Activated T-cell treated with anti-CD3 and anti-CD28 coated beads for 1 hour (primary cell): Measurements from ENCODE around the gene CCDC71L.

Experiments used
- DNase-seq: peaks from one replicate; pipeline ENCODE4 v3.0.0-alpha.2; 2020; ENCODE audit warnings: low read depth

CCDC71L gene

GRCh38 chr7:106625678-106626301, 35.2 kb downstream of the CCDC71L start:
- no peak for DNase-seq

DNA sequence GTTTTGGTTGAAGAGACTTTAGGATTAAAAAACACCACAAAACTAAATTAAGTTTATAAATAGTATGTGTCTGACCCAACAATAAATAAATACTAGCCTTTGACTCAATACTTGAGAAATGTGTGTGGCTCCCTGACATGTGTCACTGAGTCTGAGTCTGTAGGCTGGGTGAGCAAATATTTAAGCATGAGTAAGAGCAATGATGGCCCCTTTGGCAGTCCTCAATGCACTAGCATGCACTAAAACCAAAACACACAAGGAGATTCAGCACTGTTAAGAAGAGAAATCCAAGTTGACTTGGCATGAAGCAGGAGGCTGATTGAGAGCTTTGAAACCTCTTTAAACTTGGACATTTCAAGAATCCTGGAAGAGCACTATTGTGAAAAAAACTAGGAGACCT, 37.1 kb downstream of the CCDC71L start:
- DNase-seq, result no peak

- no peak for DNase-seq
Observed at GRCh38 chr7:106623315-106623660, 37.7 kb downstream of the CCDC71L start.

- no peak for DNase-seq
Observed at GRCh38 chr7:106622654-106623314, 38.2 kb downstream of the CCDC71L start.

- DNase-seq, result no peak
Observed at GRCh38 chr7:106621393-106622132, 39.4 kb downstream of the CCDC71L start.

- DNase-seq, result no peak
Observed at GRCh38 chr7:106620676-106621075, 40.3 kb downstream of the CCDC71L start.

DNA sequence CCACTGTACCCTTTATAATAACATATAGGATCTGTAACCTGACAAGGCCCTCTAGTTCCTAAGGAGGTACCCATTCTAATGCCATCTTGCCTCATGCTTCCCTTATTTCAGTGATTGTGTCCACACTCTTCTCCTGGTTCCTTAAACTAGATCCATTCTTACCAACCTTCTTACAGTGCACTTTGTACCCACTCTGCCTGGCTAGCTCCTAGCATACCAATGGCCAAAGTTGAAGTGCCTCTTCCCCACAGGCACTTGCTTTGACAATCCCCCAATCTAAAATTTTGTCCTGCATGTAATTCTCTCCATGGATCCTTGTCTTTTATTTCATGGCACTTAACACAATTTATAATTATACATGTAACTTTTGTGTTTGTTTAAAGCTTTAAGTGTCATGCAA, 40.9 kb downstream of the CCDC71L start:
- no peak for DNase-seq

GRCh38 chr7:106619213-106619612, 41.7 kb downstream of the CCDC71L start:
- no peak for DNase-seq

DNA sequence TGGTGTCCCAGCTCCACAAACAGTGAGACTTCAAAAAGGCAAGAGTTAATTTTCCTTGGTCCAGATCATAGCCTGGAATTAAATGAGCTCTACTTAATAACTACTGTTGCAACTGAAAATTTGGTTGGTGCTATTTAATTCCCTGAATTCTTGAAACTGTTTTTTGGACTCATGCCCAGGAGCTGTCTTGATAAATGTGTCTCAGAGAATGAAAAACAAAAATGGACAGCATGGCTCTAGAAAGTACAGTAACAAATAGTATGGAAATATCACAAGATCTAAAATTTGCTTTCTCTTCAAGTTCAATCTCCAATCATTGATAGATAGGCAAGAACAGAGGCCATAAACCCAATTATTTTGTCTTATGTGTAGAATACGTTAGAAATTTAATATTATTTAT, 42.5 kb downstream of the CCDC71L start:
- DNase-seq, result no peak

DNA sequence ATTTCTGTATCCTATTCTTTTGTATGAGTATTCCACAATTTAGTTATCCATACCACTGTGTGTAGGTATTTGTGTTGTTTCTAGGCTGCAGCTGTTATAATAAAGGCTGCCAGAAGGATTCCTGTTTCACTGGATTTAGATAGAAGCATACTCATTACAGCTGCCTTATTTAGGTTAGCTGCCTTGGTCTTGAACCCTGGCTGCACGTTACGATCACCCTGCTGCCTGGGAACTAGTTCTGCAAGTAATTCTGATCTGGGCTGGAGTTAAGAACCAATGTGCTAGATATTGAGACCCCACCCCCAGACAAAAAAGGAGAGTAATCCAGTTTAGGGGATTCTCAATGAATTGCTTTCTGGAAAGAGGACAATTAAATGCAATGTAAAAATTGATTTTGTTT, 43.1 kb downstream of the CCDC71L start:
- no peak for DNase-seq

DNA sequence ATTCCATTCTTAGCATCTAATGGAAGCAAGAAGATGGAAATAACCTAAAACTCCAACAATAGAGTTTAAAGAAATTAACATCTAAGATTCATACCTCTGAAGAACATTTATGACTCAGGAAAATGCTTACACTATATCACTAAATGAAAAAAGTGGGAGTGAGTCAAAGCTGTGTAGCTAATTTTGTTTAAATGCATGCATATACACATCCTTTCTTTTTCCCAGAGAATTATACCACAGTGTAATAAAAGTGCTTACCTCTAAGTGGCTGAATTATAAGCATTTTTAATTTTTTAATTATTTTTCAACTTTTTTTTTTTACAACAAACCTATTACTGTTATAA, 44.3 kb downstream of the CCDC71L start:
- DNase-seq, result no peak

- no peak for DNase-seq
Observed at GRCh38 chr7:106615808-106616707, 44.9 kb downstream of the CCDC71L start.

- DNase-seq, result no peak
Observed at GRCh38 chr7:106614751-106615150, 46.2 kb downstream of the CCDC71L start.

- no peak for DNase-seq
Observed at GRCh38 chr7:106613848-106614560, 47.0 kb downstream of the CCDC71L start.

DNA sequence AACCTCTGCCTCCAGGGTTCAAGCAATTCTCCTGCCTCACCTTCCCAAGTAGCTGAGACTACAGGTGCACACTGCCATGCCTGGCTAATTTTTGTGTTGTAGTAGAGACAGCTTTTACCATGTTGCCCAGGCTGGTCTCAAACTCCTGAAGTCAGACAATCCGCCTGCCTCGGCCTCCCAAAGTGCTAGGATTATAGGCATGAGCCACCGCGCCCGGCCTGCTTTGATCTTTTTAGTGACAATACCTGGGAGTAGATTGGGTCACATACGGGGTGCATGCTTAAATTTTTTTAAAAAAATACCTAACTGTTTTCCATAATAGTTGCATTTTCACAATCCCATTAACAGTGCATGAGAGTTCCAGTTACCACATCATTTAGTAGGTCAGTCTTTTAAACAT, 47.7 kb downstream of the CCDC71L start:
- DNase-seq, result no peak

DNA sequence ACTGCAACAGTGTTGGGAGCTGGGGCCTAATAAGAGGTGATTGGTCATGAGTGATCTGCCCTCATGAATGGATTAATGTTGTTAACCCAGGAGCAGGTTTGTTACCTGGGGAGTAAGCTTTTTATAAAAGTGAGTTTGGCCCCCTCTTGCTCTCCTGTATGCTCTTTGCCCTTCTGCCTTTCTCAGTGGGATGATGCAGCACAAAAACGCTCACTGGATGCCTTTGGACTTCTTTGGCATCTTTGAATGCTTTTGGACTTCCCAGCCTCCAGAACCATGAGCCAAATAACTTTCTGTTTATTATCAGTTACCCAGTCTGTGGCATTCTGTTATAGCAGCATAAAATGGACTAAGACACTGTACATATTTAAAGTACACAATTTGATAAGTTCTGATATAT, 48.5 kb downstream of the CCDC71L start:
- DNase-seq, result no peak

DNA sequence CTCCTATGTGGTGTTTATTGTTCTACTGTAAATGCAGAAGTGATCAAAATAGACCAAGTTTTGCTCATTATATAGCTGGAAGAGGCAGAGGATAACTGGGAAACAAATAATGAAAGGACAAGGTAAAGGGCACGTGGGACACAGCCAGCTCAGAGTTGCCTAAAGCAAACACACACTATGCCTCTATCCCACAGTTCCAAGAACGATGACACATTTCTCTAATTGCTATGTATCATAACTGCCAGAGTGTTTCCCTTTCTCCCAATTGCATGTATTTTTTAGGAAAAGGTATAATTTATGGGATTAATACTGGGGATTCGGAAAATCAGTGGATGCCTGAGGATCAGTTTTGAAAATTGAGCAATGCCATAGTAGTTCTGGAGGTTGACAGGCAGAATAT, 49.0 kb downstream of the CCDC71L start:
- DNase-seq, result no peak

GRCh38 chr7:106610996-106611886, 49.7 kb downstream of the CCDC71L start:
- no peak for DNase-seq

GRCh38 chr7:106609416-106609815, 51.5 kb downstream of the CCDC71L start:
- DNase-seq, result no peak

DNA sequence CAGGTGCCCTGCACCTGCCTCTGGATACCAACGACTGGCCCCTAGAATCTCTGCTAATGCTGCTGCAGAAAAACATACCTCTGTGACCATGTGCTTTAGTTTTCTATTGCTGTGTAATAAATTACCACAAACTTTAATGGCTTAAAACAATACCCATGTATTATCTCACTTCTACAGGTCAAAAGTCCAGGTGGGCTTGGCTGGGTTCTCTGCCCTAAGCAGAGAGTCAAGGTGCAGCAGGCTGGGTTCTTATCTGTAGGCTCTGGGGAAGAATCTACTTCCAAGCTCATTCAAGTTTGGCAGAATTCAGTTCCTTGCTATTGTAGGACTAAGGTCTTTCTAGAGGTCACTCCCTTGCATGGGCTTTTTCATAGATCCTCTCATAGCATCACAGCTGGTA, 52.3 kb downstream of the CCDC71L start:
- no peak for DNase-seq
